Left ventricle myocardium inferior (tissue), 1 donor: ENCODE measurements around the gene SYNDIG1. TPM values are rescaled to one million over a fixed set of nuclear protein-coding genes. Genes with fewer than 3 reads are reported as not detected.

Source experiments
- DNase-seq: peaks from one replicate; pipeline ENCODE4 v3.0.0-alpha.2; 2020
- H3K27ac ChIP-seq: fragments of 200-600 bp; replicated peaks from 2 replicates; pipeline ENCODE4 v1.8.0; 2021
- H3K27me3 ChIP-seq: fragments of 200-600 bp; 2 replicates; pipeline ENCODE4 v1.8.0; 2021; ENCODE audit warnings: low read depth
- H3K36me3 ChIP-seq: fragments of 200-600 bp; 2 replicates; pipeline ENCODE4 v1.8.0; 2021
- H3K4me1 ChIP-seq: fragments of 200-600 bp; 2 replicates; pipeline ENCODE4 v1.8.0; 2021
- H3K4me3 ChIP-seq: fragments of 200-600 bp; 2 replicates; pipeline ENCODE4 v1.8.0; 2021; ENCODE audit warnings: mild to moderate bottlenecking, moderate library complexity
- H3K9me3 ChIP-seq: fragments of 200-600 bp; replicated peaks from 2 replicates; pipeline ENCODE4 v1.8.0; 2021
- intact Hi-C: fragments of 100-400 bp; cut with micrococcal nuclease; formaldehyde crosslinking; loops from one replicate; pipeline ENCODE4 v1.11.0; 2022
- total RNA-seq: library from RNA; stranded (reverse); fragmentation: NEBNext Ultra II Directional; extraction: Animal tissue kit (Norgen Biotek cat#: 25700); gene quantifications from one replicate; pipeline ENCODE4 v1.2.1, GENCODE V29; 2021
- TF ChIP-seq, protein P1 (sequence below): fragments of 200-600 bp; IDR thresholded peaks from 2 replicates; pipeline ENCODE4 v1.8.0; 2021; ENCODE audit warnings: antibody characterized with exemption, mild to moderate bottlenecking, borderline replicate concordance
- donor health status: DM: no; HTN: yes; CAD: no; lungs with severe emphysema.

The SYNDIG1 gene
- total RNA-seq, 1 donor from 2014 or later = 21.4 TPM

GRCh38 chr20:24681634-24682495 lies 212.4 kb downstream of the SYNDIG1 start:
- no peaks in the 10 kb centered on the region for H3K27me3 ChIP-seq
- no peak for DNase-seq
- intact Hi-C loops = no loop called here
- no peaks in the 10 kb centered on the region for H3K9me3 ChIP-seq
- H3K27ac ChIP-seq = no peak overlapping the region
- H3K4me1 ChIP-seq = no peaks in the 10 kb centered on the region
- H3K4me3 ChIP-seq = no peak overlapping the region
- H3K36me3 ChIP-seq = no peaks in the 10 kb centered on the region
- TF ChIP-seq, protein P1, sequence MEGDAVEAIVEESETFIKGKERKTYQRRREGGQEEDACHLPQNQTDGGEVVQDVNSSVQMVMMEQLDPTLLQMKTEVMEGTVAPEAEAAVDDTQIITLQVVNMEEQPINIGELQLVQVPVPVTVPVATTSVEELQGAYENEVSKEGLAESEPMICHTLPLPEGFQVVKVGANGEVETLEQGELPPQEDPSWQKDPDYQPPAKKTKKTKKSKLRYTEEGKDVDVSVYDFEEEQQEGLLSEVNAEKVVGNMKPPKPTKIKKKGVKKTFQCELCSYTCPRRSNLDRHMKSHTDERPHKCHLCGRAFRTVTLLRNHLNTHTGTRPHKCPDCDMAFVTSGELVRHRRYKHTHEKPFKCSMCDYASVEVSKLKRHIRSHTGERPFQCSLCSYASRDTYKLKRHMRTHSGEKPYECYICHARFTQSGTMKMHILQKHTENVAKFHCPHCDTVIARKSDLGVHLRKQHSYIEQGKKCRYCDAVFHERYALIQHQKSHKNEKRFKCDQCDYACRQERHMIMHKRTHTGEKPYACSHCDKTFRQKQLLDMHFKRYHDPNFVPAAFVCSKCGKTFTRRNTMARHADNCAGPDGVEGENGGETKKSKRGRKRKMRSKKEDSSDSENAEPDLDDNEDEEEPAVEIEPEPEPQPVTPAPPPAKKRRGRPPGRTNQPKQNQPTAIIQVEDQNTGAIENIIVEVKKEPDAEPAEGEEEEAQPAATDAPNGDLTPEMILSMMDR = no peak

GRCh38 chr20:24682496-24682985 lies 213.1 kb downstream of the SYNDIG1 start:
- intact Hi-C loops = no loop called here
- H3K4me1 ChIP-seq = no peaks in the 10 kb centered on the region
- no peak for DNase-seq

GRCh38 chr20:24683676-24684075 lies 214.2 kb downstream of the SYNDIG1 start:
- Histone ChIP-seq H3K4me3 (no peak overlapping the region), H3K4me1 (no peaks in the 10 kb centered on the region), H3K27ac (no peak overlapping the region), H3K9me3 (peaks cover 15% of the 10 kb centered on the region), H3K36me3 (no peaks in the 10 kb centered on the region), H3K27me3 (no peaks in the 10 kb centered on the region)
- no peak for DNase-seq
- intact Hi-C loops = no loop called here
- TF ChIP-seq, protein P1 = no peak

More at GRCh38 chr20:24682496-24682985, 213.1 kb downstream of the SYNDIG1 start:
- Histone ChIP-seq H3K36me3 (no peaks in the 10 kb centered on the region), H3K4me3 (no peak overlapping the region), H3K9me3 (peaks cover 6% of the 10 kb centered on the region), H3K27ac (no peak overlapping the region), H3K27me3 (no peaks in the 10 kb centered on the region)
- TF ChIP-seq, protein P1 = no peak

DNA sequence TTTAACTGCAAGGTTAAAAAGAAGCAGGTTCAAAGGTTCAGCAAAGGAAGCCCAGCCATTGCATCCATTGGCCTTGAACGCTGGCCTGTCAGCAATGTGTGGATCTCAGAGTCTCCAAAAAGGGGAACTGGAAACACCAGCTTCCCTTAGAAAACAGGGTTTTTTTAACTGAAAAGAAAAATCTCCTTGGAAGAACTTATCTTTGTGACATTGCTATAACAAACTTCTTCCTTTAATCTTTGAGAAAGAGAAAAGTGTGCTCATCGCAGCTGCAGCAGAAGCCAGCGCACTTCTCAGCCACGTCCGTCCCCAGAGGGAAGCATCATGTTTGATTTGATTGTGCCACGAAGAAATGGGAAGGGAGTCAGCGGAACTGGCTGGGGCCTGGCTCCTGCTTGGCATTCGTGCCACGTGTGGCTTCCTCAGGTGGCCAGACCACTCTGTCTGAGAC lies 215.0 kb downstream of the SYNDIG1 start:
- no peak for DNase-seq
- intact Hi-C loops = no loop called here

DNA sequence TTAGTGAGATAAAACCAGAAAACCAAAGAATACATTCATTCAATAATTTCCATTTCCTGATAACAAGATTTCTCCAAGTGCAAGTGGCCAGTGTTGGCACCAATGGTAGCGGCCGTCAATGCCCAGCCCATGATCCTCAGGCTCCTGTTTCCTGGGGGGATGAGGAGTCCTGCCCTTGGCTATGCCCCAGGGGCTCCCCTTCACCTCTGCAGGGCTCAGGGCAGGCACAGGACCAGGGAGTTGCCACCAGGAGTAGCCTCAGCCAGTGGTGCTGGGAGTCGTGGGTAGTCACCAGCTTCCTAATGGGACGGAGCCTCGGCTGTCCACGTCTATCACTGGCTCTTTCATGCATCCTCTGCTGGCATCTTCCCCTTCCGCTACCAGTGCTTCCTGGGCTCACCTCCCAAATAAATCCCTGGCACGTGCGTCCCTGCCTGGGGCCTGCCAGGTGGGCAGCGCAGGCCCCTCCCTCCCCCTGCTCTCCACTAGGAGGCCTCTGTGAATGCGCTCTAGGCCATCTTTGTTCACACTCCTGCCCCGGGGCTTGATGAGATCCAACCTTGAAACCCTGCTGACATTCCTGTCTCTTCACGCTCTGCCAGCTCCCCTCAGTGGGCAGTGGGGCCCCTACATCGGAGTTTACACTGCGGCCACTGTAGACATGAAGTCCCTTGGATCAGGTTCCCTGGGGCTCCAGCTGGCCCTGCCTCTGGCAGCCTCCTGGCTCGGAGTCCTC lies 215.7 kb downstream of the SYNDIG1 start:
- Histone ChIP-seq H3K27me3 (no peaks in the 10 kb centered on the region), H3K36me3 (no peaks in the 10 kb centered on the region), H3K9me3 (peaks cover 15% of the 10 kb centered on the region), H3K4me1 (no peaks in the 10 kb centered on the region), H3K27ac (no peak overlapping the region), H3K4me3 (no peak overlapping the region)
- TF ChIP-seq, protein P1 = no peak
- intact Hi-C loops = no loop called here
- DNase-seq = no peak

More for the DNA sequence above, 215.0 kb downstream of the SYNDIG1 start:
- Histone ChIP-seq H3K27me3 (no peaks in the 10 kb centered on the region), H3K4me1 (no peaks in the 10 kb centered on the region), H3K36me3 (no peaks in the 10 kb centered on the region), H3K27ac (no peak overlapping the region), H3K9me3 (peaks cover 15% of the 10 kb centered on the region), H3K4me3 (no peak overlapping the region)
- TF ChIP-seq, protein P1 = no peak
